ENCODE data around the gene NR2E1.

Gene NR2E1

GRCh38 chr6:108159981-108160380 is 5.8 kb upstream of the NR2E1 start:
- Histone ChIP-seq H4K91ac (ENCODE audit: low read length) (no peak overlapping the region), H3K9ac (ENCODE audit: low read length) (no peak overlapping the region), H2BK120ac (ENCODE audit: low read depth, low read length) (no peak overlapping the region), H2AFZ (ENCODE audit: low read depth, low read length) (no peak overlapping the region), H3K4me2 (ENCODE audit: low read length, poor library complexity, severe bottlenecking) (no peak overlapping the region), H2AK5ac (ENCODE audit: low read length, severe bottlenecking) (no peak overlapping the region), H3K79me1 (replicated peaks; ENCODE audit: low read length, poor library complexity, severe bottlenecking) (no peaks in the 10 kb centered on the region), H3K18ac (ENCODE audit: low read depth in 1 of 2, low read length in 2 of 2) (no peak overlapping the region), H3K23ac (ENCODE audit: low read length in 2 of 2) (no peak overlapping the region), H4K8ac (ENCODE audit: low read length) (no peak overlapping the region), H3K4me1 (ENCODE audit: control insufficient read depth, insufficient read depth, low read depth, low read length) (peaks cover 13% of the 10 kb centered on the region), H3K27me3 (ENCODE audit: control insufficient read depth in 1 of 2, insufficient read depth in 1 of 2, low read length in 2 of 2) (peaks cover 96 to 98% of the 10 kb centered on the region in 2 experiments), H2BK12ac (ENCODE audit: low read length in 2 of 2) (no peak overlapping the region), H3K4ac (ENCODE audit: low read depth in 1 of 2, low read length in 2 of 2) (no peak overlapping the region), H3K36me3 (ENCODE audit: control insufficient read depth in 1 of 2, insufficient read depth in 2 of 2, low read depth in 1 of 2, low read length in 2 of 2) (no peaks in the 10 kb centered on the region), H3K27ac (ENCODE audit: low read length, poor library complexity, severe bottlenecking) (no peak overlapping the region), H3K4me3 (ENCODE audit: insufficient read depth in 1 of 2, low read depth in 1 of 2, low read length in 2 of 2) (no peak overlapping the region), H3K9me3 (ENCODE audit: control insufficient read depth, low read length) (peaks cover 4% of the 10 kb centered on the region), H2BK5ac (ENCODE audit: low read depth, low read length, poor library complexity, severe bottlenecking) (no peak overlapping the region), H3K14ac (ENCODE audit: low read length in 2 of 2) (no peak overlapping the region), H2BK15ac (ENCODE audit: low read depth, poor library complexity, severe bottlenecking) (no peak overlapping the region)
- no peak for DNase-seq
- 4% methylated on average over 4 of the region's 5 CpGs for WGBS

DNA sequence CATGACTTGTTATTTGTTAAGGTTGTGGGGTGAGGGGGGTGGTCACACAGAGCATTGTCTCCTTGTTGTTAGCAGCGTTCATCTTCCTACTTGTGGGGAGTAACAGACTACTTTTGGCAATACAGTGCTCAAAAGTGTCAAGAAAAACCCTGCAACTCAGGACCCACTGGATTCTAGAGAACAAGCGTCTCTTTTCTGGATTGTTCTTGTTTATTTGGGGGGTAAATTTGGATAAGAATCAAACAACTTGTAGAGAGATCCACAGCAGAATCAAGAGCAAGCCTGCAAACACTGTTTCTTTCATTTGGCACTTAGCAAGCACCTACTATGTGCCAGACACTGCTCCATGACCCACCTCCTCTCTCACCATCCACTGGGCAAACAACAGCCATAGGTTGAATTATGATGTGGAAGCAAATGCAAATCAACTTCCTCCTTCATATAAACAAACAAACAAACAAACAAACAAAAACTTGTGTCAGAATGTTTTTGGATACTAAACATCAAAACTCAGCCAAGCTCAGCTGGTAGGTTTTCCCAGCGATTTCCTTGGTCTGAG is 4.0 kb upstream of the NR2E1 start:
- H2BK5ac ChIP-seq (ENCODE audit: low read depth, low read length, poor library complexity, severe bottlenecking), result no peak overlapping the region
- no peak overlapping the region for H4K91ac ChIP-seq (ENCODE audit: low read length)
- H3K14ac ChIP-seq (ENCODE audit: low read length in 2 of 2), result no peak overlapping the region
- peaks cover 96 to 100% of the 10 kb centered on the region in 2 experiments for H3K27me3 ChIP-seq (ENCODE audit: control insufficient read depth in 1 of 2, insufficient read depth in 1 of 2, low read length in 2 of 2)
- H3K4me3 ChIP-seq (ENCODE audit: insufficient read depth in 1 of 2, low read depth in 1 of 2, low read length in 2 of 2), result no peak overlapping the region
- no peak overlapping the region for H3K18ac ChIP-seq (ENCODE audit: low read depth in 1 of 2, low read length in 2 of 2)
- H2BK15ac ChIP-seq (ENCODE audit: low read depth, poor library complexity, severe bottlenecking), result no peak overlapping the region
- H3K4me1 ChIP-seq (ENCODE audit: control insufficient read depth, insufficient read depth, low read depth, low read length), result peaks cover 28% of the 10 kb centered on the region
- no peaks in the 10 kb centered on the region for H3K79me1 ChIP-seq (replicated peaks; ENCODE audit: low read length, poor library complexity, severe bottlenecking)
- no peak overlapping the region for H3K23ac ChIP-seq (ENCODE audit: low read length in 2 of 2)
- DNase-seq, result no peak
- H2AK5ac ChIP-seq (ENCODE audit: low read length, severe bottlenecking), result no peak overlapping the region
- no peaks in the 10 kb centered on the region for H3K36me3 ChIP-seq (ENCODE audit: control insufficient read depth in 1 of 2, insufficient read depth in 2 of 2, low read depth in 1 of 2, low read length in 2 of 2)
- no peak overlapping the region for H3K4me2 ChIP-seq (ENCODE audit: low read length, poor library complexity, severe bottlenecking)
- WGBS, result 0% methylated on average over 2 of the region's 3 CpGs
- no peak overlapping the region for H2BK12ac ChIP-seq (ENCODE audit: low read length in 2 of 2)
- no peak overlapping the region for H3K27ac ChIP-seq (ENCODE audit: low read length, poor library complexity, severe bottlenecking)
- no peak overlapping the region for H2AFZ ChIP-seq (ENCODE audit: low read depth, low read length)
- no peak overlapping the region for H2BK120ac ChIP-seq (ENCODE audit: low read depth, low read length)
- H3K4ac ChIP-seq (ENCODE audit: low read depth in 1 of 2, low read length in 2 of 2), result no peak overlapping the region
- no peak overlapping the region for H4K8ac ChIP-seq (ENCODE audit: low read length)
- no peak overlapping the region for H3K9ac ChIP-seq (ENCODE audit: low read length)
- peaks cover 4% of the 10 kb centered on the region for H3K9me3 ChIP-seq (ENCODE audit: control insufficient read depth, low read length)

- Histone ChIP-seq H3K36me3 (ENCODE audit: control insufficient read depth in 1 of 2, insufficient read depth in 2 of 2, low read depth in 1 of 2, low read length in 2 of 2) (no peaks in the 10 kb centered on the region), H2BK5ac (ENCODE audit: low read depth, low read length, poor library complexity, severe bottlenecking) (no peak overlapping the region), H3K79me1 (replicated peaks; ENCODE audit: low read length, poor library complexity, severe bottlenecking) (no peaks in the 10 kb centered on the region), H2BK120ac (ENCODE audit: low read depth, low read length) (no peak overlapping the region), H3K27me3 (ENCODE audit: control insufficient read depth in 1 of 2, insufficient read depth in 1 of 2, low read length in 2 of 2) (peaks cover 96 to 100% of the 10 kb centered on the region in 2 experiments), H2BK15ac (ENCODE audit: low read depth, poor library complexity, severe bottlenecking) (no peak overlapping the region), H3K9me3 (ENCODE audit: control insufficient read depth, low read length) (peaks cover 4% of the 10 kb centered on the region), H3K4me2 (ENCODE audit: low read length, poor library complexity, severe bottlenecking) (no peak overlapping the region), H2AFZ (ENCODE audit: low read depth, low read length) (no peak overlapping the region), H3K4me1 (ENCODE audit: control insufficient read depth, insufficient read depth, low read depth, low read length) (peaks cover 31% of the 10 kb centered on the region), H3K18ac (ENCODE audit: low read depth in 1 of 2, low read length in 2 of 2) (no peak overlapping the region), H3K4me3 (ENCODE audit: insufficient read depth in 1 of 2, low read depth in 1 of 2, low read length in 2 of 2) (no peak overlapping the region), H3K14ac (ENCODE audit: low read length in 2 of 2) (no peak overlapping the region), H3K4ac (ENCODE audit: low read depth in 1 of 2, low read length in 2 of 2) (no peak overlapping the region), H2AK5ac (ENCODE audit: low read length, severe bottlenecking) (no peak overlapping the region), H3K9ac (ENCODE audit: low read length) (no peak overlapping the region), H2BK12ac (ENCODE audit: low read length in 2 of 2) (no peak overlapping the region), H3K23ac (ENCODE audit: low read length in 2 of 2) (no peak overlapping the region), H4K8ac (ENCODE audit: low read length) (no peak overlapping the region), H4K91ac (ENCODE audit: low read length) (no peak overlapping the region), H3K27ac (ENCODE audit: low read length, poor library complexity, severe bottlenecking) (no peak overlapping the region)
- no peak for DNase-seq
- WGBS, result 10% methylated on average over 6 of the region's 6 CpGs
These were observed 2.6 kb upstream of the NR2E1 start for GRCh38 chr6:108163267-108163643.

DNA sequence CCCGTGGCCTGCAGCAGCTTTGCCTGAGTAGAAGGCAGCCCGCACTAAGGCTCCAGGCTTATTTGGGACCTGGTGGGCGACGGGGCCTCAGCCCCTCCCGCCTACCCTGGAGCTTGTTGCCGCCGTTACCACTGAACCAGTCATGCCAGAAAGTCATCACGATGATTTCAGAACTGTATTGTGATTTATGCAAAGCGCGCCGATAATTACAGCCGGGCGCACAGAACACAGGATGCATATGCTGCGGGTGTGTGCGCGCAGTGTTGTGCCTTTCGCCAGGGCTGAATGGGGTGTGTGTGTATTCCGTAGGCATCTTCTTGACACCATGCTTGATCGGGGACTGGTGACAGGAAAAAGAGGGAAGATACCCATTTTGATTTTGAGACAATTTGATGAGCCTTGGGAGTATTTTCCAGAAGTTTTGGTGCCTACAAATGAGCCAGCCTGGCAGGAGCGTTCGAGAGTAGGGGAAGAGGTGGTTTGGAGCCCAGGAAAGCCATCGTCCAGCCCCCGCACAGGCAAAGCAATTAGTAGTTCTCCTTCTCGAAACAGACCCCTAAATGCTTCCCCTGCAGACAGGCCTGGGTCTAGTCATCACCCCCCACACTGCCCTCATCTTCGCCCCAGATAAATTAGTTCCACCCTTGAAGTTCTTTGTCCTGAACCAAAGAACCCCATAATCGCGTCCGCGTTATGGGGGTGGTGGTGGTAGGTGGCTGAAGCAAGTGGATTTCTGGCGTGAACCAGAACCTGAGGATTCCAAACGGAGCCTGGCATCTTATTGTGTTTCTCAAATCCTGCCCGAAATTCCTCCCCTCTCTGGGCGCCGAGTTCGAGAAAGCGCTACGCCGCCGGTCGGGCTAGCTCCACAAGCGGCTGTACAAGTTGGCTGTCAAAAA is 1.9 kb upstream of the NR2E1 start:
- Histone ChIP-seq H3K4me3 (ENCODE audit: insufficient read depth in 1 of 2, low read depth in 1 of 2, low read length in 2 of 2) (no peak overlapping the region), H3K9ac (ENCODE audit: low read length) (no peak overlapping the region)
- 6% methylated on average over 30 of the region's 41 CpGs for WGBS

More for the DNA sequence above, 1.9 kb upstream of the NR2E1 start:
- H4K91ac ChIP-seq (ENCODE audit: low read length), result no peak overlapping the region
- no peak overlapping the region for H3K18ac ChIP-seq (ENCODE audit: low read depth in 1 of 2, low read length in 2 of 2)
- no peak overlapping the region for H3K27ac ChIP-seq (ENCODE audit: low read length, poor library complexity, severe bottlenecking)
- no peak overlapping the region for H3K4me2 ChIP-seq (ENCODE audit: low read length, poor library complexity, severe bottlenecking)
- H3K79me1 ChIP-seq (replicated peaks; ENCODE audit: low read length, poor library complexity, severe bottlenecking), result no peaks in the 10 kb centered on the region
- H3K36me3 ChIP-seq (ENCODE audit: control insufficient read depth in 1 of 2, insufficient read depth in 2 of 2, low read depth in 1 of 2, low read length in 2 of 2), result no peaks in the 10 kb centered on the region
- no peak overlapping the region for H3K4ac ChIP-seq (ENCODE audit: low read depth in 1 of 2, low read length in 2 of 2)
- H2BK15ac ChIP-seq (ENCODE audit: low read depth, poor library complexity, severe bottlenecking), result no peak overlapping the region
- H2BK120ac ChIP-seq (ENCODE audit: low read depth, low read length), result no peak overlapping the region
- H2AFZ ChIP-seq (ENCODE audit: low read depth, low read length), result no peak overlapping the region
- H3K14ac ChIP-seq (ENCODE audit: low read length in 2 of 2), result no peak overlapping the region
- H3K9me3 ChIP-seq (ENCODE audit: control insufficient read depth, low read length), result peaks cover 4% of the 10 kb centered on the region
- H3K27me3 ChIP-seq (ENCODE audit: control insufficient read depth in 1 of 2, insufficient read depth in 1 of 2, low read length in 2 of 2), result peaks cover 96 to 100% of the 10 kb centered on the region in 2 experiments
- H2BK12ac ChIP-seq (ENCODE audit: low read length in 2 of 2), result no peak overlapping the region
- no peak overlapping the region for H2AK5ac ChIP-seq (ENCODE audit: low read length, severe bottlenecking)
- no peak overlapping the region for H4K8ac ChIP-seq (ENCODE audit: low read length)
- peaks cover 37% of the 10 kb centered on the region for H3K4me1 ChIP-seq (ENCODE audit: control insufficient read depth, insufficient read depth, low read depth, low read length)
- no peak overlapping the region for H2BK5ac ChIP-seq (ENCODE audit: low read depth, low read length, poor library complexity, severe bottlenecking)
- no peak overlapping the region for H3K23ac ChIP-seq (ENCODE audit: low read length in 2 of 2)
- no peak for DNase-seq

All from mesenchymal stem cell (in vitro differentiated cells and primary cell).